ENCODE results near the gene HPRT1.

Gene HPRT1

DNA sequence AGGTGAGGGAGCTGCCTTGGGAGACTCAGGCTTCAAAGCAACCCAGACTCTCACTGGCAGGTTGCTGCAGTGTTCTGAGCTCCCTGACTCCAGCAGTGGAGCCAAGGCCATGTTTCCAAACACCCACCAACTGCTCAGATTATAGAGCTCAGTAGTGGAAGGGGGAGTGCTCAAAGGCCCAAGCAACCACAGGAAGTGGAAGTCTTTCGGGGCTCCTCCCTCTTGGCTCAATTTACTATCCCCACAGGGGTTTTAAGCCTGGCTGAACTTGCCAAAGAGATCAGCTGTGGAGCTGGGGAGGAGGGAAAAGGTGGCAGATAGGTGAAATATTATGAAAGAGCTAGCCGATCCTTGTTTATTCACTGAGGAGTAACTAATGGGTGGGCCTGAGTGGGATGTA lies 82.5 kb downstream of the HPRT1 start:
- no peak for DNase-seq (ENCODE audit: extremely low read depth in 1 of 2, low read depth in 1 of 2)

- no peak for DNase-seq (ENCODE audit: extremely low read depth in 1 of 2, low read depth in 1 of 2)
Measured at GRCh38 chrX:134543288-134543687, 83.3 kb downstream of the HPRT1 start.

GRCh38 chrX:134544135-134544512 lies 84.2 kb downstream of the HPRT1 start:
- no peak for DNase-seq (ENCODE audit: extremely low read depth in 1 of 2, low read depth in 1 of 2)

- no peak for DNase-seq (ENCODE audit: extremely low read depth in 1 of 2, low read depth in 1 of 2)
Measured at GRCh38 chrX:134544513-134545151, 84.7 kb downstream of the HPRT1 start.

DNA sequence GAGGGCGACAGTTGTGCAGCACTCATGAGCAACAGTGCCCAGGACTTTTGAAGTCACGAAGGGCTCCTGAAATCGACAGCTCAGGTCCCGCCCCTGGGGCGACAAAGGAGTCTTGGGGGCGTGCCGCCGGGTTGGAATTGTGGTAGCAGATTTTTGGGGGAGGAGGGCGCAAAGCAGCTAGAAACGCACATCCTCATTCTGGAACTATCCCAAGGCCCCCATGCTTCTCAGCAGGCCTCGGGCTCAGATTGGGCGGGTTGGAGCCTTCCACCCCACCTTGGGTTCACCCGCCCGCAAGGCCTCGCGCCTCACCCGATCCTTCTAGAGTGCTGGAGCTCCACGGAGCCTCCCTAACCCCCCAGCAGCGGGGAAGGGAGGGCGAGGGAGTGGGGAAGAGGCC lies 85.5 kb downstream of the HPRT1 start:
- no peak for DNase-seq (ENCODE audit: extremely low read depth in 1 of 2, low read depth in 1 of 2)

GRCh38 chrX:134546187-134546586 lies 86.2 kb downstream of the HPRT1 start:
- no peak for DNase-seq (ENCODE audit: extremely low read depth in 1 of 2, low read depth in 1 of 2)

GRCh38 chrX:134547047-134547679 lies 87.2 kb downstream of the HPRT1 start:
- DNase-seq (ENCODE audit: extremely low read depth in 1 of 2, low read depth in 1 of 2): no peak

GRCh38 chrX:134548257-134549201 lies 88.6 kb downstream of the HPRT1 start:
- DNase-seq (ENCODE audit: extremely low read depth in 1 of 2, low read depth in 1 of 2): no peak
